Left colon (tissue), 2 donors: Measurements from ENCODE around the gene RTP4. TPM values are rescaled to one million over a fixed set of nuclear protein-coding genes. Genes with fewer than 3 reads are reported as not detected.
"Not testable (repeated sequence)": the region's sequence is repeated elsewhere in the genome, so short reads cannot be mapped to it uniquely, and the experiment has no call there.

Experiments
- ATAC-seq: fragments of 200-7000 bp; cut with Tn5 transposase; one replicate; pipeline ENCODE4 v1.9.1; 2020; ENCODE audit warnings: mild to moderate bottlenecking, moderate library complexity
- DNase-seq, 2 donors: peaks; one replicate each; pipeline ENCODE4 v3.0.0-alpha.2; 2020
- intact Hi-C, 2 donors: fragments of 100-400 bp; cut with DNase I in 1 of 2; cut with micrococcal nuclease in 1 of 2; formaldehyde crosslinking; loops; one replicate each; pipeline versions ENCODE4 v1.11.2 to v1.14.0; 2022; cut with DNase I, micrococcal nuclease
- total RNA-seq, 2 donors: library from RNA; stranded (reverse); fragmentation: NEBNext Ultra II Directional; extraction: Animal tissue kit (Norgen Biotek cat#: 25700); gene quantifications; one replicate each; pipeline ENCODE4 v1.2.1, GENCODE V29; 2021
- donor health status: DM: no; HTN: no; CAD: no.
- donor health status: DM: yes; HTN: yes; CAD: no.

The RTP4 gene
- total RNA-seq, 2 donors from 2014 or later = 5.9 to 6.9 TPM

- intact Hi-C loops = no loop called here
Observed at GRCh38 chr3:187360596-187360995, 7.6 kb upstream of the RTP4 start.

DNA sequence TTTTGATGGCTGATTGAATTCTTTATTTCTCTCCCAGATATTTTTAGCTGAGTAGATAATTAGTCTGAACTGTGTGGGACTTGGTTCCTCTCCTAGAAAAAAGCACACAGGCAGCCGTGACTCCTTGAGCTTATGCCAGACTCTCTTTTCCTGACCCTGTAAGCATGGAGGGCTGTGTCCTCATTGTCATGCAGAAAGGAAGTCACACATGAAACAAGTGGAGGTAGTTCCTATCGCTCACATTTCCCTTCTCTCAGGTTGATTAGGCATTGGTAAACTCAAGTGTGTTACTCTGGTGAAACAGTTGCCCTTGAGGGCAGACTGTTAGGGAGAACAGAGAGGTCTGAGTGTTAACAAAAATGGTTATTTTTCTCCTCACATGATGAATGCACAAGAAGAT lies 6.3 kb upstream of the RTP4 start:
- intact Hi-C loops = no loop called here
- ATAC-seq (no peak), DNase-seq (no peak)

More at GRCh38 chr3:187360596-187360995, 7.6 kb upstream of the RTP4 start:
- DNase-seq (no peak), ATAC-seq (no peak)

DNA sequence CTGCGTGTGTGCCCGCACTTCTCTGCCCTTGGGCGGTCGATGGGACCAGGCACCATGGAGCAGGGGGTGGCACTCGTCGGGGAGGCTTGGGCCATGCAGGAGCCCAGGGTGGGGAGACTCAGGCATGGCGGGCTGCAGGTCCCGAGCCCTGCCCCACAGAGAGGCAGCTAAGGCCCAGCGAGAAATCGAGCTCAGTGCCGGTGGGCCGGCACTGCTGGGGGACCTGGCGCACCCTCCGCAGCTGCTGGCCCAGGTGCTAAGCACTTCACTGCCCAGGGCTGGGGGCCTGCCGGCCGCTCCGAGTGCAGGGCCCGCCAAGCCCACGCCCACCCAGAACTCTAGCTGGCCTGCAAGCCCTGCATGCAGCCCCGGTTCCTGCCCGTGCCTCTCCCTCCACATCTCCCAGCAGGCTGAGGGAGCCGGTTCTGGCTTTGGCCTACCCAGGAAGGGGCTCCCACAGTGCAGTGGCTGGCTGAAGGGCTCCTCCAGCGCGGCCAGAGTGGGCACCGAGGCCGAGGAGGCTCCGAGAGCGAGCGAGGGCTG lies 553 bp upstream of the RTP4 start:
- ATAC-seq = peak; percentile 14
- peak in 1 of 2 donors; percentile 27 for DNase-seq
- intact Hi-C loops = no loop called here

DNA sequence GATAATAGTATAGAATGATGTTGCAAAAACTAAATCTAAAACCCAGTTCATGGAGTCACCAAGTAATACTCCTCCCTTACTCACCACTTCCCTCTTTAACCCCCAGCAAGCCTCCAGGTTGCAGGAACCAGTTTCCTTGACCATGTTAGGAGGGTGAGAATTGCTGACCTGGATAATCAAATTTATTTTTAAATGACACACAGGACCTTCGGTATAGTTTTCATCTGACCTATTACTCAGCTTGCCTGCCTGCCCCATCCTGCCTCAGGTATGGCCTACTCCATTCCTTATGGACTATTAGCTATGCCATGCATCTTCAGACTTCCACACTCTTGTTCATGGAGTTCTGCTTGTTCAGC lies 883 bp downstream of the RTP4 start:
- intact Hi-C loops = no loop called here
- ATAC-seq (peak; percentile 63), DNase-seq (peak in 1 of 2 donors; percentile 9)

GRCh38 chr3:187370051-187370450 lies 1.9 kb downstream of the RTP4 start:
- no peak for DNase-seq
- ATAC-seq = no peak
- intact Hi-C loops = no loop called here

DNA sequence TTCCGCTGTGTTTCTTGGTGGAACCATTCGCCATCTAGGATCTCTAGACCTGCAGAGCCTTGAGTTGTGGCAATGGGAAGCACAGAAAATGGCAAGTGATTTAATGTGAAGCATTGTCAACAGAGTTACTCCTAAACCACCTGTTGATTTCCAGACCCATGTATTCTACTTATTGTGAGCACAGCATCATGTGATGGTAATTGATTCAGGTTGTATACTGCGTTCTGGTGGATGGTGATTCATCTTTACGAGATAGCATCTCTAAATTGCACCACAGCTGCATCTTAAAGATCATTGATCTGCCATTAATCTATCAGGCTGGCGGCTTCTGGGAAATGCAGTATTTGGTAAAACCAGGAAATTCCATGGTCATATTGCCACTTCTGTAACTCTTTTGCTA lies 7.4 kb downstream of the RTP4 start:
- no peak for DNase-seq
- ATAC-seq = no peak
- intact Hi-C loops = no loop called here

DNA sequence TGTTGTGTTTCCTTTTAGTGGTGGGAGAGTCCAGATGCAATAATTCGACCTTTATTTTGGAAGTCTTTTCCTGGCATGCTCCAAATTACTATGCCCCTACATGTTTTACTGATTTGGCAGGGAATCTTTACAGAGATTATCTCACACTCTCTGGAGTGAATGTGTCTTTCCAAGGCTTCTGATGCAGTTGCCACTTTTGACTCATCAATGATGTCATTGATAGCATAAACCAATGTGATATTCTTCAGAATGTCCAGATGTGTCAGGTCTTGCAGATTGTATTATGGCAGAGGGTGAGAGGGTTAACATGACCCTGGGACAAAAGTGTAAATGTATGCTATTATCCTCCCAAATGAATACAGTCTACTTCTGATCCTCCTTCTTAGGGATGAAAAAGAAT lies 9.7 kb downstream of the RTP4 start:
- intact Hi-C loops = no loop called here
- ATAC-seq (no peak), DNase-seq (no peak)

DNA sequence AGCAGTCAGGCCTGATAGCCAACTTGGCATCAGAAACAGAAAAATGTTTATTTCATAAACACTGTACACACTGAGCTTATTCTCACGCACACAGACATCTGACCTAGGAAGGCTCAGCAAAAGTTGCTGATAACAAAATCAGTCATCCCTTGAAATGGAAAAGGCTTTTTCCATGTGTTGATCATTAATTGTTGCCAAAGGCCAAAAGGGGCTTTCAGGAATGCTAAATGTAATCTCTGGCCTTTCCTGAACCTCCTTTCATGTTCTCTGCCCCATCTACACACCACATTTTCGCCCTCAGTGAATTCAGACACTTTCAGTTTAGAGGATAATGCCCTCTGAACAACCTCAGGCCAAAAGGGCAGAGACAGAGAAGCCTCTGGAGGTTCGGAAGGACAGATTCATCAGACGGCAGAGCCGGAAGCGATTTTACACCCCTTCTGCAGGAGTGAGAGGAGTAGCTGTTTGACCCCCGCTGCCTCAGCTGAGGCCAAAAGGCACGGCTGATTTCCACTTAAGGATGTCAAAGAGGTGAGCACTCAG lies 14.5 kb downstream of the RTP4 start:
- ATAC-seq (no peak), DNase-seq (no peak)
- intact Hi-C loops = no loop called here

DNA sequence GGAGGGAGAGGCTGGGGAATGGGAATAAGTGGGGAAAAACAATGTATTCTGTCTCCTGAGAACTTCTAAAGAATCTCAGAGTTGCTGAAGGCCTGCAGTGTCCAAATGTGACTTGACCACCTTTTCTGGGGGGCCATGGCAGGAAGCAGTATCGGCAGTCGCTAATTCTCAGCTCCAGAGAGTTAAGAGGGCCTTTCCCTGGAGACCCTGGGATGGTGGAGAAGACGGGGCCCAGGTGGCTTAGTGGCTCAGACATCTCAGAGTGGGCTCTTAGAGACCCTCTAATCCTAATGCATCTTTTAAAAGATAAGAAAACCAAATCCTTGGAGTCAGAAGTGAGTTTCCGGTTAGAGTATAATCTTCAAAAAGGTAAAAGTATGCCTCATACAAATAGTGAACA lies 15.1 kb downstream of the RTP4 start:
- intact Hi-C loops = no loop called here
- ATAC-seq (no peak), DNase-seq (no peak)

DNA sequence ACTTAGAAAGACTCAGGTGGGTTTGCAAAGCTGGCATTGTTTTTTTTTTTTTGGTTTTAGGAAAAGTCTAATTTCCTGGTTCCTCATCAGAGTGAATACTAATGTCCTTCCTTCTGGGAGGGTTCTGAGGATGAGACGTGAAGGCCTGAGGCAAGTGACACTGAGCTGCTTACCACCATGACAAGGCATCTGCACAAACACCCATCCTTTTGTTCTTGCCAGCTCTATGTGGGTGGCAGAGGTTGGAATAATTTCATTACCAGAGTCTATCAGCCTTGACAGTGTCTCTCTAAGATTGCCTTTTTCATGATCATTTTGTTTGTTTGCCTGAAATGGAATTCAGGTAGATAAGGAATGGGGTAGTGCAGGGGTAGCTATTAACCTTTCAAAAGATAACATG lies 17.1 kb downstream of the RTP4 start:
- ATAC-seq (no peak), DNase-seq (no peak)
- intact Hi-C loops = no loop called here

- DNase-seq (no peak), ATAC-seq (no peak)
- intact Hi-C loops = no loop called here
Observed at GRCh38 chr3:187396661-187397060, 28.5 kb downstream of the RTP4 start.

GRCh38 chr3:187398955-187399354 lies 30.8 kb downstream of the RTP4 start:
- DNase-seq = no peak
- ATAC-seq = no peak
- intact Hi-C loops = no loop called here

GRCh38 chr3:187400756-187401155 lies 32.6 kb downstream of the RTP4 start:
- DNase-seq = no peak
- no peak for ATAC-seq
- intact Hi-C loops = no loop called here

GRCh38 chr3:187401856-187402255 lies 33.7 kb downstream of the RTP4 start:
- no peak for DNase-seq
- ATAC-seq = no peak
- intact Hi-C loops = no loop called here

DNA sequence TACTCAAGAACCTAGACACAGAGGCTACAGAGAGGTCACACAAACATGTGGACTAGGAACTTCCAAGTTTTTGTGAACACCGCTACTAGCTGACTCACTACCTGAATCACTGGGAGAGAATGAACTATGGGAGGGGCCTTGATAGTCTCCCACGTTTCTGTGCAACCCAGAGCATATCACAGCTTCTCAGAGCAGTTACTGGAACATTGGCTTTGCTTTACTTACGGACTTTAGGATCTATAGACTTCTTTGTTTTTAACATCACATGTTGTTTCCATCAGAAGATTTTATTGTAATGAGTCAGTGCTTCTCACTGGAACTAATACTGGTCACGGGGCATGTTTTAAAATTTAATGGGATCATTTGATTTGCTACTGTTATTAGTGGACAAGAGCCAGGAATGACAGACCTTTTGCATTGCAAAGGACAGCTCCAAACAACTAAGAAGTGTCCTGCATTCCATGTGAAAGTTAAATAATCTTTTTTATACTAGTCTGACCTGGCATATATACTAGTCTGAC lies 35.6 kb downstream of the RTP4 start:
- no peak for DNase-seq
- intact Hi-C loops = no loop called here
- no peak for ATAC-seq

GRCh38 chr3:187406927-187407326 lies 38.7 kb downstream of the RTP4 start:
- ATAC-seq (no peak), DNase-seq (no peak)
- intact Hi-C loops = no loop called here

DNA sequence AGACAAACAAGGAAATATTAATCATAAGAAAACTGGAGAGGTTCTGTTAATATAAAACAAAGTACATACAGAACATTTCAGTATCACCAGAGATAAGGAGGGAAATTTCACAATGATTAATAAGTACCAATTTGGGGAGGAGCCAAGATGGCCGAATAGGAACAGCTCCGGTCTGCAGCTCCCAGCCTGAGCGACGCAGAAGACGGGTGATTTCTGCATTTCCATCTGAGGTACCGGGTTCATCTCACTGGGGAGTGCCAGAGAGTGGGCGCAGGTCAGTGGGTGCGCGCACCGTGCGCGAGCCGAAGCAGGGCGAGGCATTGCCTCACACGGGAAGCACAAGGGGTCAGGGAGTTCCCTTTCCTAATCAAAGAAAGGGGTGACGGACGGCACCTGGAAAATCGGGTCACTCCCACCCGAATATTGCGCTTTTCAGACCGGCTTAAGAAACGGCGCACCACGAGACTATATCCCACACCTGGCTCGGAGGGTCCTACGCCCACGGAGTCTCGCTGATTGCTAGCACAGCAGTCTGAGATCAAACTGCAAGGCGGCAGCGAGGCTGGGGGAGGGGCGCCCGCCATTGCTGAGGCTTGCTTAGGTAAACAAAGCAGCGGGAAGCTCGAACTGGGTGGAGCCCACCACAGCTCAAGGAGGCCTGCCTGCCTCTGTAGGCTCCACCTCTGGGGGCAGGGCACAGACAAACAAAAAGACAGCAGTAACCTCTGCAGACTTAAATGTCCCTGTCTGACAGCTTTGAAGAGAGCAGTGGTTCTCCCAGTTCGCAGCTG lies 44.0 kb downstream of the RTP4 start:
- ATAC-seq, intact Hi-C loops: not testable (repeated sequence)
- DNase-seq = peak in 1 of 2 donors; percentile 6
